ENCODE results near the gene OR52E5.

The OR52E5 gene

GRCh38 chr11:5878564-5878963 lies 14.4 kb upstream of the OR52E5 start:
- Histone ChIP-seq H3K36me3 (replicated peaks) (no peaks in the 10 kb centered on the region), H3K27ac (no peak overlapping the region), H3K27me3 (replicated peaks) (no peaks in the 10 kb centered on the region), H3K4me3 (ENCODE audit: low read depth, low read length) (no peak overlapping the region)
- no peak for TF ChIP-seq CTCF (IDR thresholded peaks at IDR 0.05; ENCODE audit: low read depth, low read length, missing control alignments)
- no peak for DNase-seq
- in situ Hi-C loops (cut with HindIII; ENCODE audit: low pct_ligation_motif_present, low sequenced_read_pairs), result no loop called here

- no peaks in the 10 kb centered on the region for H3K27me3 ChIP-seq (replicated peaks)
- no peak for TF ChIP-seq CTCF (IDR thresholded peaks at IDR 0.05; ENCODE audit: low read depth, low read length, missing control alignments)
- in situ Hi-C loops (cut with HindIII; ENCODE audit: low pct_ligation_motif_present, low sequenced_read_pairs), result no loop called here
- no peak within 1 kb of the TSS for H3K4me3 ChIP-seq (ENCODE audit: low read depth, low read length)
- H3K27ac ChIP-seq, result no peak within 1 kb of the TSS
- no peaks in the 10 kb centered on the region for H3K36me3 ChIP-seq (replicated peaks)
- no peak for DNase-seq
These were observed 12.7 kb upstream of the OR52E5 start, which contains the start of gene OR52E4 for GRCh38 chr11:5880329-5880728. Gene OR52E4, plus strand, starts transcription at chr11:5880629. Its CDS starts 3,664 bp downstream, at chr11:5884293.

- in situ Hi-C loops (cut with HindIII; ENCODE audit: low pct_ligation_motif_present, low sequenced_read_pairs), result no loop called here
- Histone ChIP-seq H3K4me3 (ENCODE audit: low read depth, low read length) (no peak overlapping the region), H3K27ac (no peak overlapping the region), H3K27me3 (replicated peaks) (no peaks in the 10 kb centered on the region), H3K36me3 (replicated peaks) (no peaks in the 10 kb centered on the region)
- DNase-seq, result no peak
- no peak for TF ChIP-seq CTCF (IDR thresholded peaks at IDR 0.05; ENCODE audit: low read depth, low read length, missing control alignments)
These were observed 11.3 kb upstream of the OR52E5 start for GRCh38 chr11:5881756-5882155.

GRCh38 chr11:5887172-5887571 lies 5.8 kb upstream of the OR52E5 start:
- in situ Hi-C loops (cut with HindIII; ENCODE audit: low pct_ligation_motif_present, low sequenced_read_pairs), result no loop called here
- H3K4me3 ChIP-seq (ENCODE audit: low read depth, low read length), result no peak overlapping the region
- no peak overlapping the region for H3K27ac ChIP-seq
- DNase-seq, result no peak
- H3K27me3 ChIP-seq (replicated peaks), result no peaks in the 10 kb centered on the region
- no peaks in the 10 kb centered on the region for H3K36me3 ChIP-seq (replicated peaks)
- TF ChIP-seq CTCF (IDR thresholded peaks at IDR 0.05; ENCODE audit: low read depth, low read length, missing control alignments), result no peak

GRCh38 chr11:5887661-5888060 lies 5.3 kb upstream of the OR52E5 start:
- no peak for TF ChIP-seq CTCF (IDR thresholded peaks at IDR 0.05; ENCODE audit: low read depth, low read length, missing control alignments)
- Histone ChIP-seq H3K27me3 (replicated peaks) (no peaks in the 10 kb centered on the region), H3K27ac (no peak overlapping the region), H3K36me3 (replicated peaks) (no peaks in the 10 kb centered on the region), H3K4me3 (ENCODE audit: low read depth, low read length) (no peak overlapping the region)
- no peak for DNase-seq
- in situ Hi-C loops (cut with HindIII; ENCODE audit: low pct_ligation_motif_present, low sequenced_read_pairs), result no loop called here

GRCh38 chr11:5891216-5891800 lies 1.7 kb upstream of the OR52E5 start:
- no peak for DNase-seq
- no peak overlapping the region for H3K27ac ChIP-seq

More at GRCh38 chr11:5891216-5891800, 1.7 kb upstream of the OR52E5 start:
- Histone ChIP-seq H3K4me3 (ENCODE audit: low read depth, low read length) (no peak overlapping the region), H3K36me3 (replicated peaks) (no peaks in the 10 kb centered on the region), H3K27me3 (replicated peaks) (no peaks in the 10 kb centered on the region)
- TF ChIP-seq CTCF (IDR thresholded peaks at IDR 0.05; ENCODE audit: low read depth, low read length, missing control alignments), result peak; percentile 26
- in situ Hi-C loops (cut with HindIII; ENCODE audit: low pct_ligation_motif_present, low sequenced_read_pairs), result no loop called here

All from brain microvascular endothelial cell (primary cell).